ENCODE results near the gene FKBP4. TPM values are rescaled to one million over a fixed set of nuclear protein-coding genes. Genes with fewer than 3 reads are reported as not detected.

Gene FKBP4
- total RNA-seq, 2 donors from 2014 or later = 25.6 to 29.2 TPM

DNA sequence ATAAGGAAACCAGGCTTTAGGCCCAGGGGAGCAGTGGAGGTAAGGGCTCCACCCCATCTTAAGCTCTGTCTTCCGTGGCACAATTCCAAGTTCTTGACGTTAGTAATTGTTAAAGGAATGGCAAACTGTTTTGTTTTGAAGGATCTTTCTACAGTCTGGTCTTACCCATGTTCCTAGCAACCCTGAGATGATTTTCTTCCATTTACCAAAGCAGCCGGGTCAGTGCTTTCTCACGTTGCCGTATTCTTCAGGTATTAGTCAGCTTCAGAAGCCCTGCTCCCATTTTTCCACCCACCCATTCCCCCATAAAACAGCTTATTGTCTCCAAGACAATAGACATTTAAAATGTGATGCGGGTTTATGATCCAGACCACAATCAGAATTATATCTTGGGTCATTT is 29.8 kb downstream of the FKBP4 start:
- TF ChIP-seq, protein P1, sequence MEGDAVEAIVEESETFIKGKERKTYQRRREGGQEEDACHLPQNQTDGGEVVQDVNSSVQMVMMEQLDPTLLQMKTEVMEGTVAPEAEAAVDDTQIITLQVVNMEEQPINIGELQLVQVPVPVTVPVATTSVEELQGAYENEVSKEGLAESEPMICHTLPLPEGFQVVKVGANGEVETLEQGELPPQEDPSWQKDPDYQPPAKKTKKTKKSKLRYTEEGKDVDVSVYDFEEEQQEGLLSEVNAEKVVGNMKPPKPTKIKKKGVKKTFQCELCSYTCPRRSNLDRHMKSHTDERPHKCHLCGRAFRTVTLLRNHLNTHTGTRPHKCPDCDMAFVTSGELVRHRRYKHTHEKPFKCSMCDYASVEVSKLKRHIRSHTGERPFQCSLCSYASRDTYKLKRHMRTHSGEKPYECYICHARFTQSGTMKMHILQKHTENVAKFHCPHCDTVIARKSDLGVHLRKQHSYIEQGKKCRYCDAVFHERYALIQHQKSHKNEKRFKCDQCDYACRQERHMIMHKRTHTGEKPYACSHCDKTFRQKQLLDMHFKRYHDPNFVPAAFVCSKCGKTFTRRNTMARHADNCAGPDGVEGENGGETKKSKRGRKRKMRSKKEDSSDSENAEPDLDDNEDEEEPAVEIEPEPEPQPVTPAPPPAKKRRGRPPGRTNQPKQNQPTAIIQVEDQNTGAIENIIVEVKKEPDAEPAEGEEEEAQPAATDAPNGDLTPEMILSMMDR (IDR thresholded peaks at IDR 0.05) = no peak
- Histone ChIP-seq H3K9me3 (no peaks in the 10 kb centered on the region), H3K4me3 (no peak overlapping the region), H3K27me3 (no peaks in the 10 kb centered on the region), H3K36me3 (peaks cover 86% of the 10 kb centered on the region), H3K4me1 (no peaks in the 10 kb centered on the region), H3K27ac (no peak overlapping the region)
- no peak for DNase-seq (ENCODE audit: low spot score)

DNA sequence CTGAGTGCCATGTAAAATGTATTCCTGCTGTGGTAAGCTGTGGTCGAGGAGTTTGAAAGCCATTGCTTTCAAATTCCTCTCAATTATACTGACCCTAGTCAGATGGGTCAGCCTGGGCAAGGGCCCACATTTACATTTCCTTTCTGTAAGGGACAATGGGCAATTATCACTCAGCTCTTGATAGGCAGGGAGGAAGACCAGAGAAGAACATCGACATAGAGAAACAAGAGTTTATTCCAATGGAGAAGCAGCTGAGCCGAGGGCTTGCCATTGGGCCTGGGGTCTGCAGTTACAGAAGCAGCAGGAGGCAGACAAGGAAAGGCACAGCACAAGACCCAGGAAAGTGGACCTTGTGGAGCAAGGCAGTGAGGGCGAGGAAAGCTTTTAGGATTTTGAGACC is 30.4 kb downstream of the FKBP4 start:
- no peaks in the 10 kb centered on the region for H3K27me3 ChIP-seq
- H3K4me3 ChIP-seq = no peak overlapping the region
- no peaks in the 10 kb centered on the region for H3K4me1 ChIP-seq
- TF ChIP-seq, protein P1 (IDR thresholded peaks at IDR 0.05) = no peak
- H3K9me3 ChIP-seq = no peaks in the 10 kb centered on the region
- H3K36me3 ChIP-seq = peaks cover 88% of the 10 kb centered on the region
- no peak overlapping the region for H3K27ac ChIP-seq
- DNase-seq (ENCODE audit: low spot score) = no peak

DNA sequence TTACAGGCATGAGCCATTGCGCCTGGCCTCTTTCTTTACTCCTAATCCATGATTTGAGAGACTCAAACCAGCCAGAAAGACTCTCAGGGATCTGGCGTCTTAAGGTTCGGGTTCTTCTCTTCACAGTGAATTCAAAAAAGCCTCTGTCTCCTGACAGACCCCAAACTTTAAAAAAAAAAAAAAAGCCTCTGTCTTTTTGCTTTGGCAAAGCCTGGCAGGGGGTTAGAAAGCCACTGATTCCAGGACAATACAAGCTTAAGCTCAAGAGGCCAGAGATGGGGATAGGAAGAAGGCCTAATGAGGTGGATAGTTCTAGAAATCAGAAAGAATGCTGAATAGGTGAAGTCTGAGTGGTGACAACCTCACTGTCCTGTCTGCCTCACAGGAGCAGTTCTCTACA is 31.3 kb downstream of the FKBP4 start:
- Histone ChIP-seq H3K36me3 (peaks cover 84% of the 10 kb centered on the region), H3K4me1 (no peaks in the 10 kb centered on the region), H3K4me3 (no peak overlapping the region), H3K9me3 (no peaks in the 10 kb centered on the region), H3K27ac (no peak overlapping the region), H3K27me3 (no peaks in the 10 kb centered on the region)
- TF ChIP-seq, protein P1 (IDR thresholded peaks at IDR 0.05) = no peak
- no peak for DNase-seq (ENCODE audit: low spot score)

DNA sequence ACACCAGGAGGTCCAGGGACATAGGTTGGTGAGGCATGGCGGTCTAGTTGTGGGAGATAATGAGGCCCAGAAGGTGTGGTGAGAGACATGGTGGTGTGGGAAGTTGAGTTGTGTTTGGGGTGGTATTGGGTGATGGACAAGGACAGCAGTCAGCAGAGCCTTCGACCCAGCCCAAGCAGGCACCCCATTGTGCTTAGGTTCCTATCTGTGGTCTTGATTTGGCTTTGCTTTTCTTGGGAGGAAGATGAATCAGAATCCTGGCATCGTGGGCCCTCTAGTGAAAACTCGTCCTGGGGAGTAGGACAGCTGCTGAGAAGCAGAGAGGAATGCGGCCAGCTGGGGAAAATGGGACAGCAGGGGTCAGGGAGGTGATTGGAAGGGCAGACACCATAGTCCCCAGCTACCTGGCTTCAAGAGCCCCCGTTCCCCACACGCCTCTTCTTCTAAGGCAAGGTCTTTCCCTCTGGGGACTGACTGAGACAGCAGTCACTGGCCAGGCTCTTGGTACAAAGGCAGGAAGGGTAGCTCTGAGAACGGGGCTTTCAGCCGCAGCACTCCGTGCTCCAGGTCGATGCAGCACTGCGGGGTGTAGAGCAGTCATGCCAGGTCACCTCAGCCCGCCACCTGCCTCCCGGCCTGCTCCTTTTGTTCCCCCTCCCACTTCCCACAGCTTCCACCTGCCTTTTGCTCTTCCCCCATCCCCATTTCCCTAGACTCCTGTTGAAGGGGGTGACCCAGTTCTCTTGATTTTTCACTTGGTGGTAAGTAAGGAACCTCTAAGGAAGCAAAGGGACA is 32.1 kb downstream of the FKBP4 start:
- no peak for DNase-seq (ENCODE audit: low spot score)
- H3K27me3 ChIP-seq = no peaks in the 10 kb centered on the region
- no peaks in the 10 kb centered on the region for H3K9me3 ChIP-seq
- TF ChIP-seq, protein P1 (IDR thresholded peaks at IDR 0.05) = no peak
- no peak overlapping the region for H3K27ac ChIP-seq
- H3K4me1 ChIP-seq = no peaks in the 10 kb centered on the region
- H3K4me3 ChIP-seq = no peak overlapping the region
- H3K36me3 ChIP-seq = peaks cover 75% of the 10 kb centered on the region

DNA sequence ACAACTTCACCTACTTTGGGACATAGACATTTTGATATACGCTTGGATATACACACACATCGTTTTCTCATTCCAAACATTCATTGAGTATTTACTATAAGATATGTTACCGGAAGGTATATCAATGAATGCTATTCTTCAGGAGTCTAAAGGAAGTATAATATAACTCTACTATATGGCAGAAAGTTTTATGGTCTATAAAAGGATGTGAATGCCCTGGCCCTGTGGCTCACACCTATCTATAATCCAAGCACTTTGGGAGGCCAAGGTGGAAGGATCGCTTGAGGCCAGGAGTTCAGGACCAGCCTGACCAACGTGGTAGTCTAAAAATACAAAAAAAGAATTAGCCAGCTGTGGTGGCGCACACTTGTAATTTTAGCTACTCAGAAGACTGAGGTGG is 34.5 kb downstream of the FKBP4 start:
- no peak for DNase-seq (ENCODE audit: low spot score)
- no peaks in the 10 kb centered on the region for H3K9me3 ChIP-seq
- peaks cover 0 to 6% of the 10 kb centered on the region in 2 donors for H3K4me1 ChIP-seq
- H3K4me3 ChIP-seq = no peak overlapping the region
- TF ChIP-seq, protein P1 (IDR thresholded peaks at IDR 0.05) = no peak
- H3K27me3 ChIP-seq = no peaks in the 10 kb centered on the region
- no peak overlapping the region for H3K27ac ChIP-seq
- H3K36me3 ChIP-seq = peaks cover 53% of the 10 kb centered on the region
